GM18505 (cell line): ENCODE measurements around the gene CCDC126.
"Not testable (repeated sequence)": the region's sequence is repeated elsewhere in the genome, so short reads cannot be mapped to it uniquely, and the experiment has no call there.

ENCODE experiments used
- ATAC-seq: cut with Tn5 transposase; IDR thresholded peaks from one replicate; pipeline ENCODE4 v1.9.1; 2021; ENCODE audit not compliant: unreplicated experiment
- POLR2A ChIP-seq: IDR thresholded peaks from 4 replicates; pipeline ENCODE4 v1.6.1; 2011; ENCODE audit warnings: borderline replicate concordance; ENCODE audit not compliant: insufficient read depth, insufficient read length; ENCODE audit errors: extremely low read depth

Gene CCDC126

DNA sequence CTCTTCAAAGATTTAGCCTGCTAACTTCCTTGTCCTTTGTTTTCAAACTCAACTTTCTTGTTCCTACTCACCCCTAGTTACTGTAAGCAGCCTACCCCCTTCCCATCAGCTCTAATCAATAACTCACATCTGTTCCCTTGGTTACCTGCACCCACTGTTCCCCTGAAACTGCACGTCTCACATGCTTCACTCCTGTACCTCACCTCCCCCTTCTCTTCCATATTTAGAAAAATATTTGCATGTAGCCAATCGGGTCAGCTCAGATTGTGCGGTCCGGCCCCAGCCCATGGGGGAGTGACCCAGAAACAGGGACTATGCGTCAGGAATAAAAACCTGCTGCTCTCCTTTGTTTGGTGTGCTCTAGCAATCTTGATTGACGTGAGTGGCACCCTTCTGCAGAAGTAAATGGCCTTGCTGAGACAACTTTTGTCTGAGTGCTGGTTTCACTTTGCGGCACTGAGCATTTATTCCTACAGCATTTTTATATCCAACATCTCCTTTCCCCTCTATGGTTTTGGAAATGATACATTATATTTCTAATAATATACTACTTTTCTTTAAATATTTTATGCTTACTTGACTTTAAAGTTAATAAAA lies 61.7 kb downstream of the CCDC126 start:
- ATAC-seq = no peak
- TF ChIP-seq POLR2A = no peak

DNA sequence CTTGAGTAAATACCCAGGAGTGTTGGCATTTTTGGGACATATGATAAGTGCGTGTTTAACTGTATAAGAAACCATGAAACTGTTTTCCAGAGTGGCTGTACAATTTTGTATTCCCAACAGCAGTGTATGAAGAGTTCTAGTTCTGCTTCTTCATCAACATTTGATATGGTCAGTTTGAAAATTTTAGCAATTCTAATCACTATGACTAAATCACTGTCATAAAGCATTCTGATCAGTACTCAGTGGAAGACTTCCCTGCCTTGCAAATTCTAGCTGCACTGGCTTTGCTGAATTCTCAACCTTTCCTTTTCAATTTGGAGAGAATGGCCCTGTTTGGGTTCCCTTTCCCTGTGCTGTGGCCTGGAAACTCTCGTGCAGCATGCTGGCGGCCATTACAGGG lies 64.2 kb downstream of the CCDC126 start:
- no peak for ATAC-seq
- no peak for TF ChIP-seq POLR2A

DNA sequence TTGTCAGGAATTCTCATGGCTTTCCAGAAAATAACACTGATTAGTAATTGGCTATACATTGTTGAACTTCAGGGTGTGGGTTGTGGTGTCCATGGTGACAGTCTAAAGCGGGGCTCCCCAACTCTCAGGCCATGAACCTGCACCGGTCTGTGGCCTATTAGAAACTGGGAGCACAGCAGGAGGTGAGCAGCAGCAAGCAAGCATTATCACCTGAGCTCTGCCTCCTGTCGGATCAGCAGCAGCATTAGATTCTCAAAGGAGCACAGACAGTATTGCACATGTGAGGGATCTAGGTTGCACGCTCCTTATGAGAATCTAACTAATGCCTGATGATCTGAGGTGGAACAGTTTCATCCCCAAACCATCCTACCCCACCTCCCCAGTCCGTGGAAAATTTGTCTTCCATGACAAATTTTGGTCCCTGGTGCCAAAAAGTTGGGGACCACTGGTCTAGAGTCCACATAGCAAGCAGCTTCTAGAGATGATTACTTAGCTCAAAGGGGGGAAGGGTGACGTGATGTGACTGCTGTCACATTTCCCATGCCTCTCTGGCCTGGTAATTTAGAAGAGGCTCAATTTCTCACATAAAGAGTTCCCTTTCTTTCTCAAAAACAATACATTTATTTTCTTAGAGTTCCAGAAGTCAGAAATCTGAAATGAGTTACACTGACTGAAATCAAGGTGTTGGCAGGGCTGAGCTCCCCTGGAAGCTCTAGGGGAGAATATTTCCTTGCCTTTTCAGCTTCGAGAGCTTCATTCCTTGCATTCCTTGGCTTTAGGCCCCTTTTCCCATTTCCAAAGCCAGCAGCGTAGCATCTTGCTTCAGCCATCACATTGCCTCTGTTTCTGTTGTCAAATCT lies 65.2 kb downstream of the CCDC126 start:
- no peak for TF ChIP-seq POLR2A
- no peak for ATAC-seq

DNA sequence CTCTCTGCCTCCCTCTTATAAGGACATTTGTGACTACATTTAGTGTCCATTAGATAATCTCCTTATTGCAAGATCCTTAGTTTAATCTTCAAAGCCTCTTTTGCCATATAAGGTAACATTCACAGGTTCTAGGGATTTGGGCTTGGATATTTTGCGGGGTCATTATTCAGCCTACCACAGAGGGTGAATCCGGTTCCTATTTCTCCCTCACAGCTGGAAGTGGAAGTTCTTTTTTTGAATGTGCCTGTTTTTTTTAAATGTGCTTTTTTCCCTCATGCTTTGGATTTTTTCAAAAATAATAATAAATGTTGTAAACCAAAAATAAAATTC lies 65.8 kb downstream of the CCDC126 start:
- no peak for ATAC-seq
- TF ChIP-seq POLR2A = no peak

DNA sequence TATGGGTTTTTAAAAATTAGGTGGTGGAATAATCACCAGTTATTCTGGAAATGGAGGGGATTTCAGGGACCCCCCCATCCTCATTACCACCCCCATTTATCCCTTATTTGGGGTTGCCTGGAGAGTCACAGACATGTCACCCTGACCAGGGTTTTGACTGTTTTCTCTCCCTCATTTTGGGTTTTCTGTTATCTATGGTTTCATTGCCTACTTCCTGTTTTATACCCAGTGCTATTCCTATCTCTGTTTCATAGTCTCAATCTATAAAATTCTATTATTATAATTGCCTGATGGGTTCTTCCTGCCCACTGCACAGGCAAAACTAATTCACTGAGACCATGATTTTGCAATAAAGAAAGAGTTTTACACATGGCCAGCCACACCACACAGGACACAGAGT lies 66.9 kb downstream of the CCDC126 start:
- no peak for TF ChIP-seq POLR2A

DNA sequence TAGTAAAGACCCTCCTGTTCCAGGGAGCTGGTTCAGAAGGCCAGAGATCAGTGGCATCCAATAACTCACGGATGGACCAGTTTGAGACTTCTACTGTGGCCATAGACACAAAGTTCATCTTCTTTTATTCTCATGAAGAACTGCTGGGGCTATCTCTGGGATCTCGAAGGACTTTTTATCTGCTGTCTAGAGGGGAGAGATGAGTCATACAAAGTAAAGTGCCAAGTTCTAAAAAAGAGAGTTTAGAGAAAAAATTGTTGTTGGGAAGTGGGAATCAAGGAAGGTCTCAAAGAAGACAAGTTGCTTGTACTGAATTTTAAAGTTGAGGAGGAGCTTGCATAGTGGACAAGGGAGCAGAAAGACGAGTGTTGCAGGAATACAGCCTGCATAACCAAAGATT lies 74.9 kb downstream of the CCDC126 start:
- TF ChIP-seq POLR2A = no peak
- ATAC-seq = no peak

More for the DNA sequence above, 66.9 kb downstream of the CCDC126 start:
- no peak for ATAC-seq

DNA sequence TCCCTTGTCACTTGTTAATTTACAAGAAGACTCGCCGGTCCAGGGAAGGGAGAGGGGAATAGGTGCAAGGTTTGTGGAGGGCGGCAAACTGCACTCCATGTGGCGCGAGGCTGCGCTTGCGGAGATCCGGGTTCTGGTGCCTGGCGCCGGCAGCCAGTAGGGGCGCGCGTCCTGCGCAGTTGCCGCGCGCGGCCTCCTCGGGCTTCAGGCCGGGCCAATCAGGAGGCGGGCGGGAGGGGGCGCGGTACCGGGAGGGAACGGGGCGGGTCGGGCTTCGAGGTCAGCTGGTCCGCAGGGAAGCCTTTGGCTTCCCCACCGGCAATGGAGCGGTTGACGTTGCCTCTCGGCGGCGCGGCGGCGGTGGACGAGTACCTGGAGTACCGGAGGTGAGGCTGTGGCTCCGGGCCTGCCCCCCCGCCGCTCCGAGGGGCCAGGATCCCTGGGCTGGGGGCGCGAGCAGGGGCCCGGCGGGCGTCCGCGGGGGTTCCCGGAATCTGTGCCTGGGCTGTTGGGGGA lies 82.8 kb downstream of the CCDC126 start, which contains the start of gene FAM221A:
FAM221A (plus strand) TSS at position 302 of the 516 bp plus-strand sequence; CDS start at position 322, 20 bp downstream.
- peak; percentile 33 for TF ChIP-seq POLR2A
- ATAC-seq = peak; percentile 95

DNA sequence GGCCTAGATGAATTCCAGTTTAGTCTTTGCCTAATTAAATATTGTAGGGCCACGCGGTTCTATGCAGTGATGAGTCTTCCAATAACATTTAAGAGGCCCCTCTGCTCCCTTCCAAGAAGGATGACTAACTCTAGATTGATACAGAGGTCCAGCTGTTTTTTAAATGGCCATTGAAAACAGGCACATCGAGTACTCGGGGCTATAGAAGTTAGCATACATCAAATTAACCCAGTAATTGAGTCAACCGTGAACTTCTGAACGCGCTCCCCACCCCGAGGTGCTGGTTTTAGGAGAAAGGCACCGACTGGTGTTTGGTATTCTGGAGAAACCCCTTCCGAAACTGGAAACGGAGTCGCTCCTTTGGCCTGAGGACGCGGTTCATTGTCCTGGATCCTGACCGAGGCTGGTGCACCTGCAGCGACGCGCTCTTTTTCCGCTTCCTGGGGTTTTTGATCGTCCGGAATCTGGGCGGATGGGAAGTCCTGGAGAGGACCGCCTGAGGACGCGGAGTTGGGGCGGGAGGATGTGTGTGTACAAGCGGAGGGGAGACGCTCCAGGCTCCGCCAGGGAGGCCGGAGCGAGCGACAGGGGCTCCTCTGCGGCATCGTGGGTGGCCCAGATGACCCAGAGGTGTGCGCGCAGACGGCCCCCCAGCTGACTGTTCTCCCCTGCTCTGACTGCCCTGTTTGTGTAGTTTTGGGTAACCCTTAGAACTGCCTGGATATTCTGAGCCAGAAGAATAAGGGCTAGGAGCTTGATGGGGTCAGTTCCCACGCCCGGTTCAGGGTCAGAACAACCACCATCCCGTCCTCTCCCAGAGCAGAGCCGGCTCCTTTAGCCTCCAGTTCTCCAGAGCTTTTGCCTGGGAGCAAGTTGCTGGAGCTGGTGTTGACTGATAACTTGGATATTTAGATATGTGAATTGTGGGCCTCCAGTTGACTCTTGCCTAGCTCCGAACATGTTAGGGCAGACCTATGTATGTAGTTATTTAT lies 83.5 kb downstream of the CCDC126 start:
- peak; percentile 23 for ATAC-seq
- peak; percentile 31 for TF ChIP-seq POLR2A

DNA sequence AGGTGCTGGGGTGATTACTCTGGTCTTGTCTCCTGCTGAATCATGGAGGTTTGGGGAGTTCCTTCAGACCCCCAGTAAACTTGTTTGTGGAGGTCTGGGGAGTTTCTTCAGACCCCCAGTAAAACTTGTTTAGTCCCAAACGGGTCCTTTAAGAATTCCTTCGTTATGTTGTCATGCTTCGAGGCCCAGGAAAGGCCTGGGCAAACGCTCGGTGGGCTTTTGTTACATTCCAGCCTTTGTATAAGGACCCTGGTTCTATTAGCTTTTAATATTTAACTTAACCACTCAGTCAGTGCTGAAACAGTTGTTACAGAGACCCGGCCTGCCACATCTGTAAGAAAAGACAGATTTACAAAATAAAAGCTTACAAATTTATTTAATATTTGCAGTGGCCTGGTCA lies 86.9 kb downstream of the CCDC126 start:
- ATAC-seq = not testable (repeated sequence)

DNA sequence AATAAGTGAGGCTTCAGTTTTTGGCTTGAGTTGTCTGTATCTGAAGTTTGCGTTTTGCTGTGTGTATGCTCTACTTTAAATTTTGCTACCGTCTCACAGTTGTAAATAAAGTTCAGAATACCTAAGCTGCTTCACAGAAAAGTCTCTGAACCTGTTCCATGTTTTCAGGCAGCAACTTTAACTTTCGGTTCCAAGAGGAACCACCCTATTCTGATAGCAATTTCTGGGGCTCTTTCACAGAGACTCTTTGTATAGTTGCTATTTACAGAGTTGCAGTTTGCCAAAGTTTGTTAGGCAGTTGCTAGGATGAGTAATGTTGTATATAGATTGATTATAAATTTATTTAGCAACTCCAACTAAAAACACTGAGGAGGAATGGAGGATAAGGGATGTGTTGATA lies 88.5 kb downstream of the CCDC126 start:
- TF ChIP-seq POLR2A = no peak
- ATAC-seq = no peak

DNA sequence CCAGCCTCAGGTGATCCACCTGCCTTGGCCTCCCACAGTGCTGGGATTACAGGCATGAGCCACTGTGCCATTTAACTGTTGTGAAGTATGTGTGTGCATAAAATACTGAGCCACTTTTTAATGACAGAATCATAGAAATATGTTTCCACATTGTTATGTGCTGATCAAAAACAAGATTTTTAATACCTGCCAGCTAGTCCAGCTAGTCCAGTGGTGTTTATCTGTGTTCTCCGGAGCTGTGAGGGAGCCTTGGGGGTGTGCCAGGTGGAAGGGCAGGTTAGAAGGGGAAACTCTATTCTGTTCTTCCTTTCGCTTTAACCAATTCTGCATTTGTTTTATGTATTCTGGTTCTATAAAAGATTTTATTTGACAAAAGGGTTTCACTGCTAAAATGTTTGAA lies 89.8 kb downstream of the CCDC126 start:
- no peak for ATAC-seq
- no peak for TF ChIP-seq POLR2A

DNA sequence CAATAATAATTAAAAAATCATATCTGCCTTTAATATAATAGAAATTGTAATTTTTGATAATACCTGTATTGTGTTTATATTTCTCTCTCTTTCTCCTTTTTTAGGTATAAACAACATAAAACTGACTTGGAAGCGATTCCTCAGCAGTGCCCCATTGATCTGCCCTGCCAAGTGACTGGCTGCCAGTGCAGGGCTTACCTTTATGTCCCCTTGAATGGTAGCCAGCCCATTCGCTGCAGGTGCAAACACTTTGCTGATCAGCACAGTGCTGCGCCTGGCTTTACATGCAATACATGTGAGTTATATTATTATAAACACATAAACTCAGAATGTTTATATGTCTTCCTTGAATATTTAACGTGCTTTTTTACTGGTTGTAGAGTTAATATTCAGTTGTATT lies 92.0 kb downstream of the CCDC126 start:
- no peak for ATAC-seq
- TF ChIP-seq POLR2A = no peak

DNA sequence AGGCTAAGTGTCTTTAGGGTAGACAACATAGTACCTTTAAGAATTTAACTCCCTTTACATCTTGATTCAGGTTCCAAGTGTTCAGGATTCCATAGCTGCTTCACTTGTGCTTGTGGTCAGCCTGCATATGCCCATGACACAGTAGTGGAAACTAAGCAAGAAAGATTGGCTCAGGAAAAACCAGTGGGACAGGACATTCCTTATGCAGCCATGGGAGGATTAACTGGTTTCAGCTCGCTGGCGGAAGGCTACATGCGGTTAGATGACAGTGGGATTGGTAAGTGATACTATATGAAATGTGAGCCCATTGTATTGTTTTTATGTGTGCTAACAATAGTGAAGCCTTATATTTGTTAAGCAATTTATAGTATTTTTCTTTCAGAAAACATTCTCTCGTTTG lies 94.1 kb downstream of the CCDC126 start:
- no peak for TF ChIP-seq POLR2A
- ATAC-seq = no peak

DNA sequence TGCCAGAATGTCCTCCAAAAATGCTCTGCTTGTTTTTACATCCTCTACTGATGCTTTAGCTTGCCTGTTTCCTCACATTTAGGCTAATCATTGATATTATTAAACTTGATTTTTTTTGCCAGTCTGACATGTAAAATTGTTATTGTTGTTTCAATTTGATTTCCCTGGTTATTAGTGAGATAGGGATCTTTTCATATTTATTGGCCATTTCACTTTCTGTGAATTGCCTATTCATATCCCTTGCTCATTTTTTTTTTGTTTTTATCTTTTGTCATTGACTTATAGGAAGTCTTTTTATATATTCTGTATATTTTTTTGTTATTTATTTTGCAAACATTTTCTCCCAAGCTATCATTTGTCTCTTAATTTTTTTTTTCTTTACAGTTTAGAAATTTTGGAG lies 96.0 kb downstream of the CCDC126 start:
- TF ChIP-seq POLR2A = no peak
- ATAC-seq = no peak
